HG03060 (cell line): ENCODE data around the gene DERL2.
"Not testable (repeated sequence)": the region's sequence is repeated elsewhere in the genome, so short reads cannot be mapped to it uniquely, and the experiment has no call there.

Experiments
- ATAC-seq: cut with Tn5 transposase; IDR thresholded peaks from one replicate; pipeline ENCODE4 v1.9.1; 2021; ENCODE audit warnings: low read depth, moderate number of reproducible peaks; ENCODE audit not compliant: unreplicated experiment

DERL2 gene

DNA sequence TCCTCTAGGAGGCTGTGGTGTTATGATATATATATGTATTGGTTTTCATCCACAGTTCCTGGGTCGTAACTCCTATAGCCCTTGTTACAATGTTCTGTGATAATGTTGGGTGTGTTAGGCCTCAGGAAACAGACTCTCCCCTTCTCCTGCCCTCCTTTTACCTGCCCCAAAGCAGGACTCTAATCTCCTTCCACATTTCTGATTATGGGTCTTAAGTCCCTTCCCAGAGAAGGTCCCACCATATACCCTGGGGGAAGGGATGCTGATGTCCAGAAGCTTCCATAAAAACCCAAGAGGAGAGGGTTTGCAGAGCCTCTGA, 46.6 kb downstream of the DERL2 start:
- no peak for ATAC-seq

- peak; percentile 59 for ATAC-seq
Observed at GRCh38 chr17:5438716-5439445, 47.1 kb downstream of the DERL2 start, which contains the start of gene C1QBP. Gene C1QBP (minus strand): TSS chr17:5439155. CDS start chr17:5439073, 82 bp downstream.

DNA sequence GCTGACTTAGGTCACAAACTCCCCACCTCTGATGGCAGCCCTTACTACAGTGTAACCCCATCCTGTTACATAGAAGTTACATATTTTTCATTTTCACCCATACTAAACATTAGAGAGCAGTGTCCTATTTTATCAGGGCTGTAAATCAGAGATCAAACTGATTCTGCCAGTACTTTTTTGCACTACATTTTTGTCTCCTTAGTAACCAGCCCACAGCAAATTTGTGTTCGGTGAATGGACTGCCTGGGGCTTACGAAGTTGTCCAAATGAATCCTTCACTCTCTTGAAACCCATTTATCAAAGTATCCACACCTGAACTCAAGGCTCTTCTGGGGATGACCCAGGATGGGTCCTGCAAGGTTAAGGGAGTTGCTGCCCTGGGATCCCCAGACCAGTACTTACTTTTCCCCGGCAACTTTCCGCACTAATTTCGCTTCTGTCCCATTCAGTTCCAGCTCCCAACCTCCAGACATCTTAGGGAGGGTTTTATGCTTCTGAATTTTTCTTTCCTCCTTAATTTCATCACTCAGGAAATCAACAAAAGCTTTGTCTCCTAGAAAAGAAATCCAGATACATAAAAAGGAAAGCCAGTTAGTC, 48.2 kb downstream of the DERL2 start:
- no peak for ATAC-seq

DNA sequence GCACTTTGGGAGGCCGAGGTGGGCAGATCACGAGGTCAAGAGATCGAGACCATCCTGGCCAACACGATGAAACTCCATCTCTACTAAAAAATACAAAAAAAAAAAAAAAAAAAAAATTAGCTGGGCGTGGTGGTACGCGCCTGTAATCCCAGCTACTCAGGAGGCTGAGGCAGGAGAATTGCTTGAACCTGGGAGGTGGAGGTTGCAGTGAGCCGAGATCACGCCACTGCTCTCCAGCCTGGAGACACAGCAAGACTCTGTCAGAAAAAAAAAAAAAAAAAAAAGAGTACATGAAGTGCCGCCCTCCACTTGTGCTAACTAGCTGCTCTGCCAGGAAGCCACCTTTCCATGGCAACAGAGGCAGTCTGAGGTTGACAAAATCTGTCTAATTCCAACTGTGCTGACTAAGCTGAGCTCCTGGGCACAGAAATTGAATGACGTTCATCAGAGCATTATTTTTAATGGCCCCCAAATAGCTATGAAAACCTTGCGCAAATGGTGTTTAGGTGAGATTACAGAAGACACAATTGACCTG, 50.1 kb downstream of the DERL2 start:
- not testable (repeated sequence) for ATAC-seq

GRCh38 chr17:5434984-5435383, 51.0 kb downstream of the DERL2 start:
- ATAC-seq, result no peak

DNA sequence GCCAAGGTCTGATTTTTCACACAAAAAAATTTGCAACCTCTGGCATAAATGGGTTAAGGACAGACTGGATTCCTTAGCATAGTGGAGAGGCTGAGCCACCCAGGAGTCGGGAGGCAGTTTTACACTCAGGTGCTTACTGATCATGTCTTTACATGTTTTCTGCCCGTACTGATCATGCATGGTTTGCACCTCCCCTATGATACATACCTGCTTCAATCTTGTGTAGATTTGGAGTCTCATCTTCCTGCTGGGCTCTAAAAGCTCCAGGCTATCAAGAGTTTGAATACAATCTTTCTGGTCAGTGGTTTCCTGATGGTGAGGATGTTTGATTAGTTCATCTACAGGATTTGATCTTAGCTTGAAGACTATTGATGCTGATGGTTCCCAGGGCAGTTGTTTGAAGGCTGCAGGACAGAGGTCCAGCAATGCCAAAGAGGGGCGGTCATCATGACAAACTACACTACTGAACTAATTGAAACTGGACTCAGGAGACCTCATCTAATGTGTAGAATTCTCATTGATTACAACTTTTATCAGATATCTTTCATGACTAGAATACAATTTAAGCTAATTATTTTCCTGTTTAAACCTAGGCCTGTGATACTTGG, 53.9 kb downstream of the DERL2 start:
- ATAC-seq, result no peak

- not testable (repeated sequence) for ATAC-seq
Observed at GRCh38 chr17:5431234-5431633, 54.7 kb downstream of the DERL2 start.

GRCh38 chr17:5430413-5430999, 55.5 kb downstream of the DERL2 start:
- ATAC-seq, result no peak

DNA sequence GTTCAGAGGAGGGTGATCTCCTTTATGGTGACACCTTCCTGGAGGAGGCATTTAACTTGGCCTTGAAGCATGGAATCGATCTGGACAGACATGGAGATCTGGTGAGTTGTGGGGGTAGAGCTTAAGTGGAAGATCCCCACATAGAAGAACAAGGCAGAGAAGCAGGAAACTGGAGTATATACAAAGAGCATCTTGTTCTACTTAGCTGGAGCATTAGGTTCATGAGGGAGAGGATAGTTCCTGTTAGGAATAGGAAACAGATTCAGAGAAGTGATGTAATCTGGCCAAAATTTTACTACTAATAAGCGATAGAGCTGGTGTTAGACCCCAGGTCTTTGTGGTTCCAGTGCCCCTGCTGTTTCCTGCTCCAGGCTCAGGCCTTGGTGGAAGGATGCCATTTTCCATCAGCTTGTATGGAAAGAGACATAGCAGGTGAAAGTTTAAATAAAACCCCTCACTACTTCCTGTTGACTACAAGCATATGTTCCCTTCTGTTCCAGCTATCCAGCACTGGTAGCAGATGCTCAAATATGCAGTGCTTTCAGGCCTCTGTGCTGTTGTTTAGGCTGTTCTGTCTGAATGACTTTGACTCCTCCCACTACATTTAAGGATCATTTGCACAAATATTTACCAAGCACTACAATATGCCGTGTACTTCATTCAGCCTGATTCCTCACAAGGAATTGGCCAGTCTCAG, 56.6 kb downstream of the DERL2 start:
- no peak for ATAC-seq

GRCh38 chr17:5425826-5426225, 60.2 kb downstream of the DERL2 start:
- no peak for ATAC-seq

- ATAC-seq, result no peak
Observed at GRCh38 chr17:5424909-5425308, 61.1 kb downstream of the DERL2 start.

DNA sequence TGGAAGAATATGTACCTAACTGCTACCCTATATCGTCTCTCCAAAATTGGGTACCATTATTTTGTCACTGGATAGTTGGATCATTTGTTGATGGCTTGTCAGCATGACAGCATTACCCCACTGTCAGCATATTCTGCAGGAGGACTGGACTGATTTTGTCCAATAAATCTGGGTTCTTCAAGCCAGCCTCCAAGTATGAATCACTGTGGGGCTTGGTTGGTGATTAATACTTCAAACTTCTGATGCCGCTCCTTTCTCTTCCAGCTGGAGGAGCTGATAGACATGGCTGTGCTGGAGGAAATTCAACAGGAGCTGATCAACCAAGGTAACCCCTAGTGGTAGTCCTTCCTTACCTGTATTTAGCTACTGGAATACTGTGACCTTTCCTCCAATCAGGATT, 63.5 kb downstream of the DERL2 start:
- ATAC-seq, result no peak
